GM12878 (cell line): ENCODE results near the gene PRRG3.

Source experiments
- SMAD5 ChIP-seq: IDR thresholded peaks from 2 replicates; pipeline ENCODE4 v1.6.1; 2016; ENCODE audit warnings: antibody characterized with exemption, low read depth
- TCF12 ChIP-seq: IDR thresholded peaks from 2 replicates; pipeline ENCODE4 v1.6.1; 2011; ENCODE audit warnings: low read depth, mild to moderate bottlenecking, low read length

- TF ChIP-seq TCF12 = no peak
- no peak for TF ChIP-seq SMAD5
Measured at GRCh38 chrX:151743651-151744470, 48.6 kb downstream of the PRRG3 start.
